PC-3 (cell line): ENCODE measurements around the gene OPTN. TPM values are rescaled to one million over a fixed set of nuclear protein-coding genes. Genes with fewer than 3 reads are reported as not detected.

Source experiments
- ATAC-seq: fragments of 200-7000 bp; cut with Tn5 transposase; 2 replicates; pipeline ENCODE4 v1.9.1; 2020; ENCODE audit warnings: mild to moderate bottlenecking, moderate library complexity
- BruUV-seq: library from RNA; stranded (reverse); fragments of 400-500 nt; replicated peaks from 2 replicates; lab custom pipeline; 2021; lab: Mats Ljungman, UMichigan
- CTCF ChIA-PET: fragments of 300-600 bp; sonication (Branson Sonifier 250); formaldehyde crosslinking; loops from one replicate; lab custom pipeline; 2022; ENCODE audit warnings: antibody characterized with exemption; lab: Charles Lee
- POLR2A ChIA-PET: fragments of 300-600 bp; sonication (Branson Sonifier 250); formaldehyde crosslinking; loops from one replicate; lab custom pipeline; 2022; ENCODE audit warnings: antibody characterized with exemption; ENCODE audit not compliant: unreplicated experiment; lab: Charles Lee
- DNase-seq: peaks from one replicate; pipeline ENCODE4 v3.0.0-alpha.2; 2015
- H2AFZ ChIP-seq: fragments of 300-600 bp; sonication (generic); 2 replicates; pipeline ENCODE4 v1.6.0; 2016; ENCODE audit warnings: antibody characterized with exemption, low read length
- H3F3A ChIP-seq: fragments of 300-600 bp; sonication (generic); one replicate; pipeline ENCODE4 v1.6.0; 2017; ENCODE audit warnings: antibody characterized with exemption, low read length, control low read depth, mild to moderate bottlenecking; ENCODE audit not compliant: unreplicated experiment
- H3K27ac ChIP-seq: fragments of 300-600 bp; sonication (generic); 2 replicates; pipeline ENCODE4 v1.5.1; 2016; ENCODE audit warnings: mild to moderate bottlenecking, low read length
- H3K27me3 ChIP-seq: fragments of 300-600 bp; sonication (generic); 2 replicates; pipeline ENCODE4 v1.6.1; 2016; ENCODE audit warnings: low read length, mixed read lengths
- H3K36me3 ChIP-seq: fragments of 300-600 bp; sonication (generic); 2 replicates; pipeline ENCODE4 v1.6.1; 2016; ENCODE audit warnings: low read depth, mixed run types, low read length, mixed read lengths
- H3K4me1 ChIP-seq: fragments of 300-600 bp; sonication (generic); 2 replicates; pipeline ENCODE4 v1.5.1; 2016; ENCODE audit warnings: low read length; ENCODE audit not compliant: insufficient read depth
- H3K4me2 ChIP-seq: fragments of 300-600 bp; sonication (generic); 2 replicates; pipeline ENCODE4 v1.6.0; 2016; ENCODE audit warnings: low read length
- H3K4me3 ChIP-seq: fragments of 300-600 bp; sonication (generic); 2 replicates; pipeline ENCODE4 v1.5.1; 2016; ENCODE audit warnings: mild to moderate bottlenecking, low read length, mixed read lengths
- H3K79me2 ChIP-seq: fragments of 300-600 bp; sonication (generic); 2 replicates; pipeline ENCODE4 v1.6.1; 2017; ENCODE audit warnings: low read length, mixed read lengths
- H3K9ac ChIP-seq: fragments of 300-600 bp; sonication (generic); 2 replicates; pipeline ENCODE4 v1.6.0; 2016; ENCODE audit warnings: mild to moderate bottlenecking, low read length
- H3K9me2 ChIP-seq: fragments of 300-600 bp; sonication (generic); replicated peaks from 2 replicates; pipeline ENCODE4 v1.6.1; 2016; ENCODE audit warnings: mixed run types, low read length, mixed read lengths
- H3K9me3 ChIP-seq: fragments of 300-600 bp; sonication (generic); 2 replicates; pipeline ENCODE4 v1.6.1; 2016; ENCODE audit warnings: low read length, mixed read lengths
- H4K20me1 ChIP-seq: fragments of 300-600 bp; sonication (generic); 2 replicates; pipeline ENCODE4 v1.6.1; 2016; ENCODE audit warnings: low read length, mixed read lengths
- CTCF ChIP-seq: fragments of 300-600 bp; sonication (generic); conservative IDR thresholded peaks from 2 replicates; pipeline ENCODE4 v1.5.1; 2017; ENCODE audit warnings: antibody characterized with exemption, low read depth, mild to moderate bottlenecking, low read length
- EZH2 ChIP-seq: fragments of 300-600 bp; sonication (generic); IDR thresholded peaks from one replicate; pipeline ENCODE4 v1.6.1; 2017; ENCODE audit warnings: antibody characterized with exemption, mild to moderate bottlenecking, low read length; ENCODE audit not compliant: unreplicated experiment
- EZH2phosphoT487 ChIP-seq: fragments of 300-600 bp; sonication (generic); IDR thresholded peaks from 2 replicates; pipeline ENCODE4 v1.6.1; 2018; ENCODE audit warnings: mild to moderate bottlenecking, antibody characterized with exemption, low read length, borderline replicate concordance
- intact Hi-C: fragments of 100-400 bp; cut with micrococcal nuclease; formaldehyde crosslinking; loops from 2 replicates; pipeline ENCODE4 v1.9.0; 2023
- total RNA-seq: library from RNA; depleted of rRNA; stranded (reverse); fragments of >200 nt; gene quantifications from 2 replicates; pipeline ENCODE4 v1.2.3, GENCODE V29; 2014

OPTN gene
- total RNA-seq, 1 experiment from 2014 or later, result 7.9 TPM

GRCh38 chr10:13140627-13141190, 40.7 kb downstream of the OPTN start:
- H3K4me2 ChIP-seq, result no peak overlapping the region
- H3K36me3 ChIP-seq, result no peaks in the 10 kb centered on the region
- H4K20me1 ChIP-seq, result no peaks in the 10 kb centered on the region
- ChIA-PET CTCF (no interaction called here), POLR2A (no interaction called here)
- BruUV-seq, result no TSS peak
- no peak overlapping the region for H3K27ac ChIP-seq
- H3K9ac ChIP-seq, result no peak overlapping the region
- no peaks in the 10 kb centered on the region for H3K9me2 ChIP-seq
- no peak overlapping the region for H3K4me3 ChIP-seq
- no peaks in the 10 kb centered on the region for H3F3A ChIP-seq
- no peak for DNase-seq
- no peaks in the 10 kb centered on the region for H3K9me3 ChIP-seq
- TF ChIP-seq EZH2phosphoT487 (no peak), CTCF (no peak), EZH2 (no peak)
- H3K79me2 ChIP-seq, result no peaks in the 10 kb centered on the region
- ATAC-seq, result no peak
- intact Hi-C loops, result no loop called here
- no peaks in the 10 kb centered on the region for H3K27me3 ChIP-seq
- no peaks in the 10 kb centered on the region for H3K4me1 ChIP-seq
- H2AFZ ChIP-seq, result no peak overlapping the region

GRCh38 chr10:13143766-13144165, 43.8 kb downstream of the OPTN start:
- H3K4me2 ChIP-seq, result no peak overlapping the region
- no peaks in the 10 kb centered on the region for H3K79me2 ChIP-seq
- H3K4me1 ChIP-seq, result peaks cover 3% of the 10 kb centered on the region; the same call in 1 of the 2 replicates
- no peaks in the 10 kb centered on the region for H3K36me3 ChIP-seq
- BruUV-seq, result no TSS peak
- H2AFZ ChIP-seq, result no peak overlapping the region
- intact Hi-C loops, result no loop called here
- DNase-seq, result no peak
- no peak for ATAC-seq
- H3F3A ChIP-seq, result no peaks in the 10 kb centered on the region
- no peak overlapping the region for H3K4me3 ChIP-seq
- H3K9me2 ChIP-seq, result no peaks in the 10 kb centered on the region
- H3K27ac ChIP-seq, result no peak overlapping the region
- no peaks in the 10 kb centered on the region for H4K20me1 ChIP-seq
- CTCF ChIA-PET, result no interaction called here
- no peaks in the 10 kb centered on the region for H3K27me3 ChIP-seq
- no peak overlapping the region for H3K9ac ChIP-seq
- TF ChIP-seq CTCF, result no peak
- TF ChIP-seq EZH2, result no peak
- no peak for TF ChIP-seq EZH2phosphoT487
- POLR2A ChIA-PET, result interaction anchor here (0.6 kb wide), 1 partner anchor 8 kb away, joined by 3 read pairs; no protein-coding TSS in a partner anchor
- H3K9me3 ChIP-seq, result no peaks in the 10 kb centered on the region

- ChIA-PET CTCF (no interaction called here), POLR2A (no interaction called here)
- no peak overlapping the region for H3K4me2 ChIP-seq
- H3K9me3 ChIP-seq, result no peaks in the 10 kb centered on the region
- H3K4me1 ChIP-seq, result peaks cover 3% of the 10 kb centered on the region; the same call in 1 of the 2 replicates
- H3K4me3 ChIP-seq, result no peak overlapping the region
- no peaks in the 10 kb centered on the region for H3K36me3 ChIP-seq
- ATAC-seq (no peak), DNase-seq (no peak)
- H3K9ac ChIP-seq, result no peak overlapping the region
- H3K27ac ChIP-seq, result no peak overlapping the region
- TF ChIP-seq EZH2phosphoT487, result no peak
- TF ChIP-seq EZH2, result no peak
- no peak for TF ChIP-seq CTCF
- intact Hi-C loops, result no loop called here
- H3F3A ChIP-seq, result no peaks in the 10 kb centered on the region
- no peaks in the 10 kb centered on the region for H3K9me2 ChIP-seq
- no peaks in the 10 kb centered on the region for H3K27me3 ChIP-seq
- H2AFZ ChIP-seq, result no peak overlapping the region
- no peaks in the 10 kb centered on the region for H3K79me2 ChIP-seq
- no peaks in the 10 kb centered on the region for H4K20me1 ChIP-seq
- BruUV-seq, result no TSS peak
Measured at GRCh38 chr10:13144814-13145213, 44.9 kb downstream of the OPTN start.
